ENCODE measurements around the gene TWIST1. TPM values are rescaled to one million over a fixed set of nuclear protein-coding genes. Genes with fewer than 3 reads are reported as not detected.

TWIST1 gene
- total RNA-seq, 1 experiment from 2014 or later = 15.7 TPM

GRCh38 chr7:19094598-19095352, 22.7 kb downstream of the TWIST1 start:
- Histone ChIP-seq H3K4me3 (ENCODE audit: low read length) (no peak overlapping the region), H3F3A (ENCODE audit: low read length, unreplicated experiment) (no peaks in the 10 kb centered on the region), H3K27ac (ENCODE audit: low read length) (no peak overlapping the region), H3K4me2 (ENCODE audit: low read length) (no peak overlapping the region), H3K9me3 (ENCODE audit: low read length) (no peaks in the 10 kb centered on the region), H2AFZ (ENCODE audit: low read length) (no peak overlapping the region), H3K79me2 (ENCODE audit: low read length) (no peaks in the 10 kb centered on the region), H3K36me3 (ENCODE audit: low read depth, low read length) (no peaks in the 10 kb centered on the region), H3K4me1 (ENCODE audit: insufficient read depth, low read length) (peaks cover under 1% of the 10 kb centered on the region; the same call in 1 of the 2 replicates), H4K20me1 (ENCODE audit: low read length) (no peaks in the 10 kb centered on the region), H3K27me3 (ENCODE audit: low read length) (no peaks in the 10 kb centered on the region), H3K9ac (ENCODE audit: low read length) (no peak overlapping the region), H3K9me2 (replicated peaks; ENCODE audit: low read length) (no peaks in the 10 kb centered on the region)
- TF ChIP-seq EZH2 (IDR thresholded peaks at IDR 0.05; ENCODE audit: low read length, unreplicated experiment) = no peak
- no peak for TF ChIP-seq EZH2phosphoT487 (IDR thresholded peaks at IDR 0.05; ENCODE audit: borderline replicate concordance, low read length)
- TF ChIP-seq CTCF (conservative IDR thresholded peaks at IDR 0.05; ENCODE audit: low read depth, low read length) = no peak
- ATAC-seq = no peak
- intact Hi-C loops (cut with micrococcal nuclease) = loop anchor here (5.0 kb wide), 1 partner anchor 742 kb away; no protein-coding TSS in a partner anchor
- no peak for DNase-seq
- POLR2A ChIA-PET (ENCODE audit: unreplicated experiment) = no interaction called here
- no TSS peak for BruUV-seq (replicated peaks)
- CTCF ChIA-PET = no interaction called here

GRCh38 chr7:19094138-19094537, 23.3 kb downstream of the TWIST1 start:
- CTCF ChIA-PET = no interaction called here
- no peak for DNase-seq
- Histone ChIP-seq H3K27me3 (ENCODE audit: low read length) (no peaks in the 10 kb centered on the region), H3F3A (ENCODE audit: low read length, unreplicated experiment) (no peaks in the 10 kb centered on the region), H3K4me2 (ENCODE audit: low read length) (no peak overlapping the region), H2AFZ (ENCODE audit: low read length) (no peak overlapping the region), H3K4me3 (ENCODE audit: low read length) (no peak overlapping the region), H3K79me2 (ENCODE audit: low read length) (no peaks in the 10 kb centered on the region), H3K9me2 (replicated peaks; ENCODE audit: low read length) (no peaks in the 10 kb centered on the region), H3K36me3 (ENCODE audit: low read depth, low read length) (no peaks in the 10 kb centered on the region), H3K4me1 (ENCODE audit: insufficient read depth, low read length) (no peaks in the 10 kb centered on the region), H3K9ac (ENCODE audit: low read length) (no peak overlapping the region), H4K20me1 (ENCODE audit: low read length) (no peaks in the 10 kb centered on the region), H3K27ac (ENCODE audit: low read length) (no peak overlapping the region), H3K9me3 (ENCODE audit: low read length) (no peaks in the 10 kb centered on the region)
- POLR2A ChIA-PET (ENCODE audit: unreplicated experiment) = interaction anchor here (0.6 kb wide), 1 partner anchor 23 kb away, joined by 3 read pairs; no protein-coding TSS in a partner anchor
- intact Hi-C loops (cut with micrococcal nuclease) = no loop called here
- BruUV-seq (replicated peaks) = no TSS peak
- no peak for ATAC-seq
- TF ChIP-seq EZH2phosphoT487 (IDR thresholded peaks at IDR 0.05; ENCODE audit: borderline replicate concordance, low read length) = no peak
- TF ChIP-seq EZH2 (IDR thresholded peaks at IDR 0.05; ENCODE audit: low read length, unreplicated experiment) = no peak
- no peak for TF ChIP-seq CTCF (conservative IDR thresholded peaks at IDR 0.05; ENCODE audit: low read depth, low read length)

- Histone ChIP-seq H3F3A (ENCODE audit: low read length, unreplicated experiment) (no peaks in the 10 kb centered on the region), H3K9ac (ENCODE audit: low read length) (no peak overlapping the region), H2AFZ (ENCODE audit: low read length) (no peak overlapping the region), H3K4me1 (ENCODE audit: insufficient read depth, low read length) (no peaks in the 10 kb centered on the region), H3K27ac (ENCODE audit: low read length) (no peak overlapping the region), H3K36me3 (ENCODE audit: low read depth, low read length) (no peaks in the 10 kb centered on the region), H3K27me3 (ENCODE audit: low read length) (no peaks in the 10 kb centered on the region), H3K79me2 (ENCODE audit: low read length) (no peaks in the 10 kb centered on the region), H3K4me2 (ENCODE audit: low read length) (no peak overlapping the region), H3K9me2 (replicated peaks; ENCODE audit: low read length) (no peaks in the 10 kb centered on the region), H3K4me3 (ENCODE audit: low read length) (no peak overlapping the region), H3K9me3 (ENCODE audit: low read length) (no peaks in the 10 kb centered on the region), H4K20me1 (ENCODE audit: low read length) (no peaks in the 10 kb centered on the region)
- TF ChIP-seq CTCF (conservative IDR thresholded peaks at IDR 0.05; ENCODE audit: low read depth, low read length) = no peak
- TF ChIP-seq EZH2phosphoT487 (IDR thresholded peaks at IDR 0.05; ENCODE audit: borderline replicate concordance, low read length) = no peak
- TF ChIP-seq EZH2 (IDR thresholded peaks at IDR 0.05; ENCODE audit: low read length, unreplicated experiment) = no peak
- DNase-seq = no peak
- no peak for ATAC-seq
- ChIA-PET POLR2A (ENCODE audit: unreplicated experiment) (no interaction called here), CTCF (no interaction called here)
- intact Hi-C loops (cut with micrococcal nuclease) = no loop called here
- BruUV-seq (replicated peaks) = no TSS peak
Measured at GRCh38 chr7:19091550-19092200, 25.8 kb downstream of the TWIST1 start.

All from PC-3 (cell line).